ENCODE measurements around the gene UROD.

DNA sequence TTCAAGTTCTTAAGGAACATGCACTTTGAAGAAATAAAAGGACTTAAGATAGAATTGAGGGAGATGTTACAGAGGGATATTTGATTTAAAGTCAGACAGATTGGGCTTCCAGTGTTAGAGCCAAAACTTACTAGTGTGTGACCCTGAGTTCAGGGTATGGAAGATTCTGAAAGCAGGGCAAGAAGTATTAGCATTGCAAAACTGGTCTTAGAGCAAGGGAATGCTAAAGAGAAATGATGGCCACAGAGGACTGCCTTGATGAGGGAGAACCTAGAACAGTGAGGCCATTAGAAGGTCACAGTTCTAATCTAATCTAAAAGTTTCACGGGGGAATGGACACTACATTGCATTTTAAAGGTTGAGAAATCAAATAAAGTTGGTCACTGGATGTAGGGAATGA is 45.5 kb downstream of the UROD start:
- TF ChIP-seq, protein P1, sequence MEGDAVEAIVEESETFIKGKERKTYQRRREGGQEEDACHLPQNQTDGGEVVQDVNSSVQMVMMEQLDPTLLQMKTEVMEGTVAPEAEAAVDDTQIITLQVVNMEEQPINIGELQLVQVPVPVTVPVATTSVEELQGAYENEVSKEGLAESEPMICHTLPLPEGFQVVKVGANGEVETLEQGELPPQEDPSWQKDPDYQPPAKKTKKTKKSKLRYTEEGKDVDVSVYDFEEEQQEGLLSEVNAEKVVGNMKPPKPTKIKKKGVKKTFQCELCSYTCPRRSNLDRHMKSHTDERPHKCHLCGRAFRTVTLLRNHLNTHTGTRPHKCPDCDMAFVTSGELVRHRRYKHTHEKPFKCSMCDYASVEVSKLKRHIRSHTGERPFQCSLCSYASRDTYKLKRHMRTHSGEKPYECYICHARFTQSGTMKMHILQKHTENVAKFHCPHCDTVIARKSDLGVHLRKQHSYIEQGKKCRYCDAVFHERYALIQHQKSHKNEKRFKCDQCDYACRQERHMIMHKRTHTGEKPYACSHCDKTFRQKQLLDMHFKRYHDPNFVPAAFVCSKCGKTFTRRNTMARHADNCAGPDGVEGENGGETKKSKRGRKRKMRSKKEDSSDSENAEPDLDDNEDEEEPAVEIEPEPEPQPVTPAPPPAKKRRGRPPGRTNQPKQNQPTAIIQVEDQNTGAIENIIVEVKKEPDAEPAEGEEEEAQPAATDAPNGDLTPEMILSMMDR (IDR thresholded peaks at IDR 0.05; ENCODE audit: low read length) = no peak
- TF ChIP-seq EZH2 (optimal IDR thresholded peaks at IDR 0.05; ENCODE audit: low read depth, low read length) = no peak

Measured in MM.1S (cell line).